ENCODE measurements around the gene CDK14.

CDK14 gene

GRCh38 chr7:91226411-91226810 is 630.3 kb downstream of the CDK14 start:
- DNase-seq (ENCODE audit: low spot score) = no peak
- in situ Hi-C loops (cut with MboI; ENCODE audit: low pct_unique_long_range_greater_than_20kb, low sequenced_read_pairs, unreplicated experiment) = no loop called here
- TF ChIP-seq, protein P1, sequence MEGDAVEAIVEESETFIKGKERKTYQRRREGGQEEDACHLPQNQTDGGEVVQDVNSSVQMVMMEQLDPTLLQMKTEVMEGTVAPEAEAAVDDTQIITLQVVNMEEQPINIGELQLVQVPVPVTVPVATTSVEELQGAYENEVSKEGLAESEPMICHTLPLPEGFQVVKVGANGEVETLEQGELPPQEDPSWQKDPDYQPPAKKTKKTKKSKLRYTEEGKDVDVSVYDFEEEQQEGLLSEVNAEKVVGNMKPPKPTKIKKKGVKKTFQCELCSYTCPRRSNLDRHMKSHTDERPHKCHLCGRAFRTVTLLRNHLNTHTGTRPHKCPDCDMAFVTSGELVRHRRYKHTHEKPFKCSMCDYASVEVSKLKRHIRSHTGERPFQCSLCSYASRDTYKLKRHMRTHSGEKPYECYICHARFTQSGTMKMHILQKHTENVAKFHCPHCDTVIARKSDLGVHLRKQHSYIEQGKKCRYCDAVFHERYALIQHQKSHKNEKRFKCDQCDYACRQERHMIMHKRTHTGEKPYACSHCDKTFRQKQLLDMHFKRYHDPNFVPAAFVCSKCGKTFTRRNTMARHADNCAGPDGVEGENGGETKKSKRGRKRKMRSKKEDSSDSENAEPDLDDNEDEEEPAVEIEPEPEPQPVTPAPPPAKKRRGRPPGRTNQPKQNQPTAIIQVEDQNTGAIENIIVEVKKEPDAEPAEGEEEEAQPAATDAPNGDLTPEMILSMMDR (IDR thresholded peaks at IDR 0.05; ENCODE audit: extremely low read depth, insufficient read depth, missing control alignments) = no peak

DNA sequence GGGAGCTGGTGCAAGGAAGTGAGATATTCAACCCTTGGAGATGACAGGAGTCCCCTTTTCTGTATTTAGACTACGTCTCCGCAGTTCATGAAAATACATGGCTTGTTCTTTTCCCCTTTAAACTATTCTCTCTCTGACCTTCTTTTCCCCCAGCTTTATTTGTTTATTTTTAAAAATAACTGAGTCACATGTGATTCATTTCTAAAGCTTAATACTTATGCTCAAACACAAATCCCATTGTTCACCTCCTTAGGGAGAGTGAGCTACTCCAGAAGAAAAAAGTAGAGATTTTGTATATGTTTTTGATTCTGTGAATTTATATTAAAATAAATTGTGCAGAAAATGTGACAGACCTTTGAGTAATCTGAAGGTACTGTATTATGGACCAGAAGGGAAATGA is 632.2 kb downstream of the CDK14 start:
- in situ Hi-C loops (cut with MboI; ENCODE audit: low pct_unique_long_range_greater_than_20kb, low sequenced_read_pairs, unreplicated experiment) = no loop called here
- TF ChIP-seq, protein P1 (IDR thresholded peaks at IDR 0.05; ENCODE audit: extremely low read depth, insufficient read depth, missing control alignments) = no peak
- DNase-seq (ENCODE audit: low spot score) = no peak

- in situ Hi-C loops (cut with MboI; ENCODE audit: low pct_unique_long_range_greater_than_20kb, low sequenced_read_pairs, unreplicated experiment) = no loop called here
- no peak for DNase-seq (ENCODE audit: low spot score)
- TF ChIP-seq, protein P1 (IDR thresholded peaks at IDR 0.05; ENCODE audit: extremely low read depth, insufficient read depth, missing control alignments) = no peak
Measured at GRCh38 chr7:91228927-91229558, 632.9 kb downstream of the CDK14 start.

DNA sequence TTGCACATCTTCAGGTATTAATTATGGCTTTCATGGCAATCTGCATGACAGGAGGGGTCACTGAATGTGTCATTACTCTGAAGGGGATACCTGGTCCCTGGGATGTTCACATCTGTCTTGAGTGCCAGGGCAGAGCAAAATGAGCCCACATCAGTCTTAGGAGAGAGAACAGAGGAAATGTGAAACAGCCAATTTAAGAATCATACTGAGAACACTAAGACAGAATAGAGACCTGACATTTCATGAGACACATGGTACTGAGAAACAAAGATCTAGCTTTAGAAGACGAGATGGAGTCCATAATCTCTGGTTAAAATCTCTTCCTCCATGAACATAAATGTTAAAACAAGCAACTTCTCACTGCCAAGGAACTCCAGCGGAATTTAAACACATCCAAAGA is 634.0 kb downstream of the CDK14 start:
- in situ Hi-C loops (cut with MboI; ENCODE audit: low pct_unique_long_range_greater_than_20kb, low sequenced_read_pairs, unreplicated experiment) = no loop called here

DNA sequence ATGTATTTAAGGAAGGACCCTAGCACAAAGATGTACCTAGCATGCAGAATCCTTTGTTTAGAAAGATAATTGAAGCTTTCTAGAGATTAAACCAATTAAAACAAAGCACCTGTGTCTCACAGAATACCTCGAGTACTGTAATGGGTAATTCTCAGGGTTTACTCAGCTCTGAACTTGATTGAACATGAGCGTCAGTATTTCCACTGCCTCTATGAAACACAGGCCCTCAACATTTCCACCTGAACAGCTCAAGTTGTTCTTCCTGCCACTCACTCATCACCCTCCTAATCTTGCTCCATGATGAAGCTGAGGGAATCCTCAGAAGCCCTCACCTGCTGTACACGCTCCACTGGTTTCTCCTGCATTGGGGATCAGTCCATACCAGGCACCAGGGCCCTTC is 634.4 kb downstream of the CDK14 start:
- in situ Hi-C loops (cut with MboI; ENCODE audit: low pct_unique_long_range_greater_than_20kb, low sequenced_read_pairs, unreplicated experiment) = no loop called here
- TF ChIP-seq, protein P1 (IDR thresholded peaks at IDR 0.05; ENCODE audit: extremely low read depth, insufficient read depth, missing control alignments) = no peak
- no peak for DNase-seq (ENCODE audit: low spot score)

More for the DNA sequence above, 634.0 kb downstream of the CDK14 start:
- TF ChIP-seq, protein P1 (IDR thresholded peaks at IDR 0.05; ENCODE audit: extremely low read depth, insufficient read depth, missing control alignments) = no peak
- no peak for DNase-seq (ENCODE audit: low spot score)

DNA sequence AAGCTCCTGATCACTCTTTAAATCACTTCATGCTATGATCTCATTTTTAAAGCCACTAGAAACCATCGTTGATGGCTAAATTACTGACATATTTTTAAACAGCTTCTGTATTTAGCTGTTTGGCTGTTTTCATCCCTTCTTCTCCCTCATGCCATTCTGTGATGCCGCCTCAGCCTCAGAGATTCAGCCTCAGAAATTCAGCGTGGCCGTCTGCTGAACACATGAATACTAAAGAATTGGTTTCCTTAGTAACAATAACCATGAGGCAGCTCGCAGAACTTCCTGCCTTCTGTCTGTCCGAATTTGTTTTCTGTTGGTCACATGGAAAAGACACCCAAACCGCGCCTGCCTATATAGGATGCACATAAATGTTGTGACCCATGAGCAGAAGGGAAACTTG is 637.1 kb downstream of the CDK14 start:
- DNase-seq (ENCODE audit: low spot score) = no peak
- in situ Hi-C loops (cut with MboI; ENCODE audit: low pct_unique_long_range_greater_than_20kb, low sequenced_read_pairs, unreplicated experiment) = no loop called here

More for the DNA sequence above, 637.1 kb downstream of the CDK14 start:
- TF ChIP-seq, protein P1 (IDR thresholded peaks at IDR 0.05; ENCODE audit: extremely low read depth, insufficient read depth, missing control alignments) = no peak
